ENCODE results near the gene SCP2.

- peak; percentile 77 for TF ChIP-seq CTCF (conservative IDR thresholded peaks at IDR 0.05; ENCODE audit: low read length)
- no peak for TF ChIP-seq EZH2phosphoT487 (IDR thresholded peaks at IDR 0.05; ENCODE audit: borderline replicate concordance, low read depth, low read length)
Observed at GRCh38 chr1:52904927-52905698, 22.0 kb upstream of the SCP2 start.

Measured in OCI-LY7 (cell line).